WI38 (cell line): ENCODE results near the gene TTC3.

ENCODE experiments used
- H3K4me3 ChIP-seq: 2 replicates; pipeline ENCODE4 v1.5.1; 2011; ENCODE audit warnings: low read depth, mild to moderate bottlenecking, control low read depth, low read length
- TF ChIP-seq, protein P1 (sequence below): IDR thresholded peaks from 2 replicates; pipeline ENCODE4 v1.5.1; 2012; ENCODE audit warnings: low read depth, mild to moderate bottlenecking, control low read depth, low read length

The TTC3 gene

DNA sequence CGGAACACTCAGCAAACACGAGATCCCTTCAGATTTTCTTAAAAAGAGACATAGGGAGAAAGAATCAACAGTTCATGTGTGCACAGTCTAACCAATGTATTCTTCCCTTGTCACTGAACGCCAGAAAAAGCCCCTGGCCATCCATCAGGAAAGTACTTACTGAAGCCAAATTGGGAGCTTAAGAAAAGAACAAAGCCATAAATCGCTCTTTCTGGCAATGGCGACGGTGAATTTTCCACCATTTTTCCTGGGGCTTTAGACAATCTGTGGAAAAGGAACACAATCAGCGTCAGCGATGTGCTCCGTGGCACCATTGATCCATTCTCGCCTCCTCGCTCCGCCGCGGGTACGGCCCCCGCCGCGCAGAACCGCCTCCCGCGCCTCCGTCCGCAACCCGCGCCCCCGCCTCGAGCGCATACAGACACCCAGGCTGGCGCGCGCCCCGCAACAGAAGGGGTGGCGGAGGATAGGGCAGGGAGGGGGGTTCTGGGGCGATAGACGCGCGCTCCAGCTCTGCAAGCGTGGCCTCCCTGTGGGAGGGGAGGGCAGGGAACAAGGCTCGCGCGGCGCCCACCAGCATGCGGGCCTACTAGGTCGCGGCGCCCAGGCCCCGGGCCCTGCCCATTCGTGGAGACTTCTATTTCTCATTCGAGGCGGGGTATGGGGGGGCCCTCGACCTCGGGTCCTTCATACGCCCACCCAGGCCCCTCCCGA, 623 bp upstream of the TTC3 start:
- H3K4me3 ChIP-seq: peak overlapping the region; percentile 71
- TF ChIP-seq, protein P1, sequence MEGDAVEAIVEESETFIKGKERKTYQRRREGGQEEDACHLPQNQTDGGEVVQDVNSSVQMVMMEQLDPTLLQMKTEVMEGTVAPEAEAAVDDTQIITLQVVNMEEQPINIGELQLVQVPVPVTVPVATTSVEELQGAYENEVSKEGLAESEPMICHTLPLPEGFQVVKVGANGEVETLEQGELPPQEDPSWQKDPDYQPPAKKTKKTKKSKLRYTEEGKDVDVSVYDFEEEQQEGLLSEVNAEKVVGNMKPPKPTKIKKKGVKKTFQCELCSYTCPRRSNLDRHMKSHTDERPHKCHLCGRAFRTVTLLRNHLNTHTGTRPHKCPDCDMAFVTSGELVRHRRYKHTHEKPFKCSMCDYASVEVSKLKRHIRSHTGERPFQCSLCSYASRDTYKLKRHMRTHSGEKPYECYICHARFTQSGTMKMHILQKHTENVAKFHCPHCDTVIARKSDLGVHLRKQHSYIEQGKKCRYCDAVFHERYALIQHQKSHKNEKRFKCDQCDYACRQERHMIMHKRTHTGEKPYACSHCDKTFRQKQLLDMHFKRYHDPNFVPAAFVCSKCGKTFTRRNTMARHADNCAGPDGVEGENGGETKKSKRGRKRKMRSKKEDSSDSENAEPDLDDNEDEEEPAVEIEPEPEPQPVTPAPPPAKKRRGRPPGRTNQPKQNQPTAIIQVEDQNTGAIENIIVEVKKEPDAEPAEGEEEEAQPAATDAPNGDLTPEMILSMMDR: no peak

DNA sequence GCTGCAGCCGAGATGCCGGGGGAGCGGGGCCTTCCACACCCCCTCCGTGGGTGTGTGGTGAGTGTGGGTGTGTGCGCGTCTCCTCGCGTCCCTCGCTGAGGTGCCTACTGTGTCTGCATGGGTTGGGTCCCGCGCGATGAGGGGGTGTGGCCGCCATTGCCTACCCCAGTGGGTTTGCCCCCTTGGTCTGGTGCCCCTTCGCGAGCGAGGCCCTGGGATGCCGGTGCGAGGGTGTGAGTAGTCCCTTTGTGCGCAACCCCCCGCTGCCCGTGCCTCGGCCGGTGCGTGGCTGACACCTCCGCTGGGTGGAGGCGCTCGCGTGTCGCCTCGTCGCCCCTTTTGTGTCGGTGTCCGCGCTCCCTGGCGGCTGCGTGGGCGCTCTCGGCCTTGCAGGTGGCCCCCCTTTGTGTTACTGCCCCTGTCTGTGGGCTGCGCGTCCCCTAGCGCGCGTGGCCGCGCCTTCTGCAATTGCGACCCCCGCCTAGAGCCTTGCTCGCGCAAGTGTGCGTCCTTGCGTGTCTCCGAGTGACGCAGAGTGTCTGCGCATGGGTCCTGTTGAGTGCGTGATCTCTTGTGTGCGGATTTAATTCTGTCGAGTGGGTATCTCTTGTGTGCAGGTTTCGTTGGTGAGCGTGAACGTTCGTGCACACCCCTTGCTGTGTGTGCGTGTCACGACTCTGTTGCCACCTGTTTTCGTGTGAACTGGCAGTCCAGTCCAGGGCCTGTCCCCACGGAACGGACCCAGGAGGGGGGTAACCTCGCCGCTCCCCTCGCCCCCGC, 553 bp downstream of the TTC3 start:
- TF ChIP-seq, protein P1: no peak

DNA sequence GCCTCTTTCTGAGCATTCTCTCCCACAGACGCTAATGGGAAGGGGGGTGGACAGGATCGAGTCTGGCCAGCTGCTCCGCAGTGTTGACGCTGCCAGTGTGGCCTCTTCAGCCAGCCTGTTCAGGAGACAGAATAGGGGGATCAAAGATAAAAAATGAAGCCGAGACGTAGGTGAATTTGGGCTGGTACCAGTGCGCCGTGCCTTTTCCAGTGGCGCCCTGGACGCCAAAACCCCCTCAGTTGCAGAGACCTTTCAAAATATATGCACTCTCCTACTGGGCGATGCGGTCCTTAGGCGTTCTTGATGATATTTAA, 1.1 kb downstream of the TTC3 start:
- H3K4me3 ChIP-seq: peak overlapping the region; percentile 91
- TF ChIP-seq, protein P1: no peak

More for the DNA sequence above, 553 bp downstream of the TTC3 start:
- peak overlapping the region; percentile 91 for H3K4me3 ChIP-seq

DNA sequence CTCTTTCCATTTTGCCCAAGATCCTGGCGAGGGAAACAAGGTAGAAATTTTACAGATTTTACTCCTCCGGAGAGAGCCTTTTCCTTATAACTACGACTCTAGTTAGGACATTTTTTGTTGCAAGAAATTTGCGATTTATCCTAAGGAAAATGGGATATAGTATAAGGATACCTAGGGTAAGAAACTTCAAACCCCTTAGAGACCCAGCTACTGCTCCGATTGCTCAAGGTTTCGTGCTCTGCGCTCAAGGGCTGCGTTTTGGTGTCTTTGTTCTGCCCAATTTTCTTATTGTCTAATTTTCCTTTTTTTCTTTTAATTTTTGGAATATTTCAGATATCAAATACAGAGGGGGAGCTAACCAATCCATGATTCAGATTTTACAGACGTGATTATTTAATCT, 1.5 kb downstream of the TTC3 start:
- TF ChIP-seq, protein P1: no peak
- H3K4me3 ChIP-seq: peak overlapping the region; percentile 91

DNA sequence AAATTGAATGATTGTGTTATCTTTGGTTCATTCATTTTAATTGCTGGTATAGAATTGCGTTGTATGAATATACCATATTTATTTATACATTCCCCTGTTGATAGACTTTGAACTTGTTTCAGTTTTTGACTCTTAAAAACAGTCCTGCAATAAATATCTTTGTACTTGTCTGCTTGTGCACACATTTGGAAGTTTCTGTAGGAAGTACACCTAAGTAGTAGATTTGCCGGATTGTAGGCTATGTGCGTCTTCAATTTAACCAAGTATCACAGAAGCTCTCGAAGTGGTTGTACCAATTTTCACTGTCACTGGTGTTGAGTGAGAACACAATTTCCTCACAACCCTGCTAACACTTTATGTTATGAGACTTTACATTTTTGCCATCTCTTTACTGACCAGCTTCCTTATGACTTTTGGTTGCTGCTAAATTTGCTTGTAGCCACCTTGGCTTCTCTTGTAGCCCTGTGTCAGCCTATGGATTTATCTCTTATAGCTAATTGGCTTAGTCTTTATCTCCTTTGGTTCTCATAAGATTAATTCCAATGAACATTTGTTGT, 2.2 kb downstream of the TTC3 start:
- H3K4me3 ChIP-seq: no peak overlapping the region
- TF ChIP-seq, protein P1: no peak

DNA sequence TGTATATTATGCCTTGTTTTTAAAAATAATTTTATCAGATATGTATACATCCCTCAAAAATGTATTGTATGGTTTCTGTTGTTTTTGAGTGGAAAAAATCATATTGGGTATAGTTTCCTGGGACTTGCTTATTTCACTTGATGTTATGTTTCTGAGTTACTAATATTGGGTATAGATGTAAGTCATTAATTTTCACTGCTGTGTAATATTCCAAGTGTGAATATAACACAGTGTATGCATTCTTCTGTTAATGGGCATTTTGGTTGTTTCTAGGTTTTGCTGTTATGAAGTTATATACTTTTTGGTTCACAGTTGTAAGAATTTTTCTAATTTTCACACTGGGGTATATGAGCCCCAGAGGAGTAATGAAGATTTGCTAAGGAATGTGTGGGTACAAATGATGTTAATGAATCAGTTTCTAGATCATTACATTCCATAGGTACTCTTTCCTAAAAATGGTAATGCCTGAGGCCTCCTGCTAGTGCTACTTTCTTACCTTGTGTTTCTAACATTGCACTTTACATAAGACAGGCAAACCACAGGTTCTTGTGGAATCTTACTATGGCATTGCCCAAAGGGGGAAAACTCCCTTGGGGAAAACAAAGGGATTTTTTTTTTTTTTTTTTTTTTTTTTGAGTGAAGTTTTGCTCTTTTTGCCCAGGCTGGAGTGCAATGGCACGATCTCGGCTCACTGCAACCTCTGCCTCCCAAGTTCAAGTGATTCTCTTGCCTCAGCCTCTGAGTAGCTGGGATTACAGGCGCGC, 3.2 kb downstream of the TTC3 start:
- H3K4me3 ChIP-seq: no peak overlapping the region
- TF ChIP-seq, protein P1: no peak
